GM21723 (cell line): ENCODE measurements around the gene ITCH.

Experiments
- ATAC-seq: cut with Tn5 transposase; IDR thresholded peaks from one replicate; pipeline ENCODE4 v1.9.1; 2021; ENCODE audit warnings: mild to moderate bottlenecking, moderate library complexity; ENCODE audit not compliant: unreplicated experiment

ITCH gene

DNA sequence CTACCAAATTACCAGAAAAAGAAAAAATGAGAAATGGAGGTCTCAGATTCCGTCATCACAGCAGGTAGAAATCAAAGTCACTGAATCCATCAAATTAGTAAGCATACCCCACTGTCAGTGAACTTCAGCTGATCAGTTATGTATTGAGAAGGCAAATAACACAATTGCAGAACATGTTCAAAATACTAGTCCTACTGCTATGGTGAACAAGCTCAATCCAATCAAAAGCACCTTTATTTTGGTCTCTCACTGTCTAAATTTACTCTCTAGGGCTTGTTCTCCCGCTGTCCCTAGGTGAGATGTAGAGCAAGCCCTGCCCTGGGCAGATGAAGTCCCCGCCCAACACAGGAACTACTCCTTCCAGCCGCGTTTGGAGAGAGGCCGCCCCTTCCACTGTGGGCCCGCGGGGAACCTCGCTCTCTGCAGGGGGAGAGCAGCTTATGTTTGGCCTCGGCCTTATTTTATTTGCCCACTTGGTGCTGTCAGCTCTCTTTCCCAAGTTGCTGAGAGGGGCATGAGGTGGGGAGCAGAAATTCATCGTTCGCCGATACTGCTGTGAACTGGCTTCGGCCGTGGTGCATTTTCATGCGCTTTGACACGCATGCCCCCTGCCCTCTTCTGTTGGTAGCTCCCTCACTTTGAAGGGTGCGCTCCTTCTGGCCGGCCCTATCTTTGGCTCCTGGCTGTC is 181.2 kb downstream of the ITCH start:
- no peak for ATAC-seq

DNA sequence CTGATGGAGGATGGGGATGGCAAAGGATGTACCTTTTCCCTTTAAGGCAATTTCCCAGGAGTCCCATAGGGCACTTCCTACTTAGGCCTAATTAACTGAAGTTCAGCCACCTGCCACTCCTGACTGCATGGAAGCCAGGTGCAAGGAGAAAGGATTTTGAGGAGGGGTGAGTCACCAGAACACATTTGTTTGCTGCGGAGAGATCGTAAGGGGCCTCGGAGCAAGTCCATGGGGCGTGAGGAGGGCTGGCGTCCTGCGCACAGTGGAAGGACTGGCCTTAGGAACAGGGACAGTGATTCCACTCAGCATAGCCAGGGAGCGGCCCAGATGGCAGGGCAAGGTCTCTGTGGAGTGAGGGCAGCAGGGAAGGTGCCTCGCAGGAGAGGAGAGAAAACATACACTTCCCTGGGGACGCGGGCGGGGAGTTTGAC is 183.7 kb downstream of the ITCH start:
- ATAC-seq = no peak

DNA sequence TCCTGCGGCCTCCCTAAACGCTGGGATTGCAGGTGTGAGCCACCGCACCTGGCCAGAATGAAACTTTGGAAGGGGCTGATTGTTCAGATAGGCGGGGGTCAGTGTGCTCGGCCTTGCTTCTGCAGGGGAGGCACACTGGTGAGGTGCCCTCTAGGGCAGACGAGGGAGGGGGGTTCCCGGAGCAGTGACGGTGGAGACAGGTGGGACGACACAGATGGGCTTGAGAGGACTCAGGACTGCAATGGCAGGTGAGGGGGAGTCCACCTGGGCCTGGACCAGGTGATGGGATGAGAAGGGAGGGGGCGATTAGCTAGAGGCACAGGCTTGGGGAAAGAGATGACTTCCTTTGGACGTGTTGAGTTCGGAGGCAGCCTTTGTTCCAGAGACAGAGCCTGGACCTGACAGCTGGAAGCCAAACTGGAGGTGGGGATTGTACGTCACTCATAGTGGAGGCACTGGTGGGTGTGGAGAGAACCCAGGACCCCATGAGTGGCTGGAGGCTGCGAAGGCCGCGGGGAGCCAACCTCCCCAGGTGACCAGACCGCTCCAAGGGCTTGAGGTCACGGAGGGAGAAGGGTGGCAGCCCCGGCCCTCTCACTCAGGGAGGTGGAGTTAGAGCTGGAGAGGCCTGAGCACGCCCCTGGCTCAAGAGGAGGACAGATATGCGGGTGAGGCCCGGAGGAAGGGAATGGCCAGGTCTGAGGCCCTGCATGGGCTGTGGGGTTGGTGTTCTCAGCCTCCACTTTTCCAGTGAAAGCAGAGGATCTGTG is 185.0 kb downstream of the ITCH start:
- no peak for ATAC-seq

DNA sequence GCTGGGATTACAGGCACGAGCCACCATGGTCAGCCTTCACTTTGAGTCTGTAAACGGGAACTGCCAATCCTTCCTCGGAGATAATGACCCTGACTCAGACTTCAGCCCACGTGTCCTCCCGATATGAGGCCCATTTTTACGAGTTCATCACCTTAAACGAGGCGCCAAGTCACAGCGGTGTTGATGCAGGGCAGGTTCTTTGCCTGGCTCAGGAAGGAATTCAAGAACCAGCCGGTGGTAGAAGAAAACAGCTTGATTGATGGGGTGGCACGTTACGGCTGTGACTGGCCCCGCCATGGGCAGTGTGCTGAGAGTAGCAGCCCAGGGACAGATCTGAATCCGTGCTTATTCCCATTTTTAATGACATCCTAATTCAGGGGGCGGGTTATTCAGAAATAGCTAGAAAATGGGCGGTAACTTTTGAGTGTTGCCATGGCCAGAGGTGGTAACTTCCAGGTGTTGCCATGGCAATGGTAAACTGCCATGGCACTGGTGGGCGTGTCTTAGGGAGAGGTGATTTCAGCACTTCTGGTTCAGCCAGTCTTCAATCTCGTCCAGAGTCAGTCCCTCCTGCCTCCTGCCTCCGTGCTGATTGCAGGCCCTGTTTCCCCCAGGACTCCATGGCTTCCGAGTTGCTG is 186.3 kb downstream of the ITCH start:
- no peak for ATAC-seq

DNA sequence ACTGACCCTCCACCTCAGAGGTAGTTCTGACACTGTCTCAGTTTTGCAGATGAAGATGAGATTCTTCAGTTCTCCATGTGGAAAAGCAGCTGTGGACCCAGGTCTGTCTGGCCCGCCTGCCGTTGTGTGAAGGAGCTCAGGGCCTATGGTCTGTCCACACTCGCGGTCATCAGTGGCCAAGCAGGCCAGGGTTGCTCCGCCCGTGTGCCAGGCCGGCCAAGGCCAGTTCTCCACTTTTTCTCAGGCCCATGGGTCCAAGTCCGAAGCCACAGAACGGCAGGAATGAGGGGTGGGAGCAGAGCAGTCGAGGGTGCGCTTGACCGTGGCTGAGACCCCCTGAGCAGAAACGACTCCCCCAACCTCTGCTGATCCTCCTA is 186.8 kb downstream of the ITCH start:
- ATAC-seq = no peak

DNA sequence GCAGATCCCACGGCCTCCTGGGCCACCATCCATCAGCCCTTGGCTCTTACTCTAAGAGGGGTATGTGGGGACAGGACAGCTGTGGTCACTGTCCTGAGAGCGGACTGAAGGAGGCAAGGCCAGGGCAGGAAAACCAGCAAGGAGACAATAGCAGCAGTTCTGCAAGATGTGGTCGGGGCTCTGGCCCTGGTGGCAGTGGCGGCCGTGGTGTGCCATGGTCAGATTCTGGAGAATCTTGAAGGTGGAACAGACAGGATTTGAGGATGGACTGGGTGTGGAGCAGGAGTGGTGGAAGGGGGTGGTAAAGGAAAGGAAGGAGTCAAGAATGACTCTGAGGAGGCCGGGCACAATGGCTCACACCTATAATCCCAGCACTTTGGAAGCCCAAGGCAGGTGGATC is 189.5 kb downstream of the ITCH start:
- ATAC-seq = no peak

DNA sequence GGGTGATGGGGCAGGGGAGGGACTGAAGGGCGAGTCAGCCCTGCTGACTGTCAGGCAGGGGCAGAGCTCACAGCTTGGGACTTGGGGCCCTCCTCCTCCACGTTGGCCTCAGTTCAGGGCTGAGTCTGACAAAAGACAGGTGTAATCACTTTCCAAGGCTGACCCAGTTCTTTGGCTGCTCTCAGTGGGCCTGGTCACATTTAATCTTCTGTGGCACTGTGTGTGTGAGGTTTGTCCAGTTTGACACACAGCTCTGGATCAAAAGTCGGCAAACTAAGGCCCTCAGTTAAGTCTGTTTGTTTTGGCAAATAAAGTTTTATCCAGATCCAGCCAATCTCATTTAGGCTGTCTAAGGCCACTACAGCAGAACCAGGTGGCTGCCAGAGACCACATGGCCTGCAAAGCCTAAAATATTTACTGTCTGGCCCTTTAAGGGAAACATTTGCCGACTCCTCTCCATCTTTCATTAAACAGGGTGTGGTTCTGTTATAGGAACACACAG is 190.3 kb downstream of the ITCH start:
- ATAC-seq = no peak

DNA sequence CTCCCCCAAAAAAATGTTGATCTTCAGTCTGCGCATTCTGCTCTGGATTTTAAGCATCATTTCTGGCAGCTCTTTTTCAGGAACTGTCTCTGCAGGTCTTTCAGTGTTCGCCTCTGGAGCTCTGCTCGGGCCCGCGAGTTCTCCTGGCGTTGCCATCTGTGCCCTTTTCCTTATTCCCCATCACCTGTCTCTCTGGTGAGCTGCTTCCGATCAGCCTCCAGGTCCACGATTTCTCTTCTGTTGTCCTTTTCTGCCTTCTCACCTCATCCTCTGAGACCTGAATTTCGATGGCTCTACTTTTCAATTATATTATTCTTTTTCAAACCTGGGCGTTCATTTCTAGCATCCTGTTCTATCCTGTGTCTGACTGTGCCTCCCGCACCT is 194.9 kb downstream of the ITCH start:
- no peak for ATAC-seq

DNA sequence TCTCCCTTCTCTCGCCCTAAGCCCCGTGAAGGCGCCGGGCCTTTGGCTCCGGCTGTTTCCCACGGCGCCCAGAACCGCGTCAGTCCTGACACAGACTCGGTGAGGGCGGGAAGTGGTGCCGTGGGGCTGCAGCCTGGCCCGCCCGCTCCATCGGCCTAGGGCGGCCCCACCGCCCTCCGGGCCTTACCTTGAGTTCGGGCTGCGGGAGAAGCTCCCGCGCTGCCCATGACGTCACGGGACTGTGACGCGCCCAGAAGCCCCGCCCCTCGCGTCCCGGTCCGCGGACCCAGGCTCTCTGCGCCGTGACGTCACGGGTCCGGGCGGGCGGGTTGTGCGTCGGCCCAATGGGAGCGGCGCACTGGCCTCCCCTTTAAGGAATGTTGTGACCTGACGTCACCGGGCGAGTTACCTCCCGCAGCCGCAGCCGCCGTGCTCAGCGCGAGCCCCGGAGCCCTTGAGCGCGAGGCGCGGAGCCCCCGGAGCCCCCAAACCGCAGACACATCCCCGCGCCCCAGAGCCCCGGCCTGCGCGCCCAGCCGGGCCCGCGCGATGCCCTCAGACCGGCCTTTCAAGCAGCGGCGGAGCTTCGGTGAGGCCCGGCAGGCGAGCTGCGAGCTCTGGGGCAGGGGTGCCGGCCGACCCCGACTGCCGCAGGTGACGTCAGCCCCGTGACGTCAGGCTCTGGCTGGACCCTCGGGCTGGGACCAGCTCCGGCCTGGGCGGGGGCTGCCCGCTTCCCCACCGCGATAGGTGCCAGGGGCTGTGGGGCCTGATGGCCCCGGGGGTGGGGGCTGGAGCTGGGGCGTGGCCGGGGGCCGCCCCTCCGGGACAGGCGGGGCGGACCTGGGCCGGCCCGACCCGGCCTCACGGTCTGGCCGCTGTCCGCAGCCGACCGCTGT is 195.5 kb downstream of the ITCH start, which contains the start of gene MAP1LC3A:
MAP1LC3A (plus strand) TSS at position 399 of the 899 bp plus-strand sequence; CDS start at position 550, 151 bp downstream.
- no peak for ATAC-seq

DNA sequence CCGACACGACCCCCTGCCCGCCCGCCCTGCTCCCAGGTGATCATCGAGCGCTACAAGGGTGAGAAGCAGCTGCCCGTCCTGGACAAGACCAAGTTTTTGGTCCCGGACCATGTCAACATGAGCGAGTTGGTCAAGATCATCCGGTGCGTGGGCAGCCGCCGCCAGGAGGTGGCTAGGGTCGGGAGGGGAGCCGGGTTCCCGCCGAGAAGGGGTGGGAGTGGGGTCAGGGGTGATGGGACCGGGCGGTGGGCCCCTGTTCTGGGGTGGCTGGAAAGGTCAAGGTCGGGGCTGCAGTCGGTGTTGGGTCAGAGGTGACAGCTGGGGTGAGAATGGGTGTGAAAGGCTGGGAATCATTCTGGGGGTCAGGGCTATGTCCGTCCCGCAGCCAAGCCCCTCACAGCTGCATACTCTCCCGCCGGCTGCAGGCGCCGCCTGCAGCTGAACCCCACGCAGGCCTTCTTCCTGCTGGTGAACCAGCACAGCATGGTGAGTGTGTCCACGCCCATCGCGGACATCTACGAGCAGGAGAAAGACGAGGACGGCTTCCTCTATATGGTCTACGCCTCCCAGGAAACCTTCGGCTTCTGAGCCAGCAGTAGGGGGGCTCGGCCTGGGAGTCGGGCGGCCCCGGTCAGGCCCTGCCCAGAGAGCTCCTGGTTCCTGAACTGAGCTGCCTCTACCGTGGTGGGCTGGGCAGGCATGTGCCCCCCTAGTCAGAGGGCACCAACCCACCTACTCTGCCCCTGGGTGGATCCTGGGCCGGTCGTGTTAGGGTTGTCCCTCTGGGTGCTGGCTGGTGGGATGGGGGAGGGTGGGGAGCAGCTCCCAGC is 196.5 kb downstream of the ITCH start:
- ATAC-seq = no peak

DNA sequence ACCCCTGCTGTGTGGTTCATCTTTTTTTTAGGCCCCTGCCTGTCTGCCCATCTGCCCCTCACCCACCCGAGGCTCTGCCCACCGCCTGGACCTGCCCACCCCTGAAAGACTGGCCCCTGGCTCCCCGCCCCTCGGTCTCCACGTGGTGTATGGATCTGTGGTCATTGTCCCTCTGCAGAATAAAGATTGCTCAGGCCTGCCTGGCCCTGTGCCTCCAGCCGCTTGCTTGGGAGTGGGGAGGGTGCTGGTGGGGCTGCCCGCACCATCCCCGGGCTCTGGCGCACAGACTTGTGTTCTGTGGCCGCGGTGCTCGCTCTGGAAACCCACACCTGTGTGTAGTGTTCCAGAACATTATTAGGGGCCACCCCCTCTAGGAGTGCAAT is 197.1 kb downstream of the ITCH start:
- no peak for ATAC-seq

DNA sequence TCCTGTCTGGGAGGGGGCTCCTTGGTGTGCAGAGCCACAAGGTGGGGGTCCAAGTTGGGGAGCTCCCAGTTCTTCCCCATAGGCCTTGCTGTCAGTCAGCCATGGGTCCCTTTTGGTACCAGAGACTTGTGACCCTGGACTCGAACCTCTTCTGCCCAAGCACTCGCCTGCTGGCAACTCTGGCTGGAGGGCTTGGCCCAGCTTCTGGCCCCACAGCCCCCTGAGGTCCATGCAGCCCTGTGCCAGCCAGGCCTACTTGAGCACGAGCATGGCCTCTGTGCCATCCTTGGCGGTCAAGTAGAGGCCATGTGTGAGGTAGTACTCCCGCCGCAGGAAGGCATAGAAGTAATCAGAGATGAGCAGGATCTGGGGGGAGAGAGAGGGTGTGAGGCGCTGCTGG is 197.5 kb downstream of the ITCH start:
- no peak for ATAC-seq
